PC-9 (cell line): ENCODE measurements around the gene ASB17. TPM values are rescaled to one million over a fixed set of nuclear protein-coding genes. Genes with fewer than 3 reads are reported as not detected.

Source experiments
- BruUV-seq: library from RNA; stranded (reverse); fragments of 400-500 nt; replicated peaks from 2 replicates; lab custom pipeline; 2021; lab: Mats Ljungman, UMichigan
- CTCF ChIA-PET: fragments of 300-600 bp; sonication (Branson Sonifier 250); formaldehyde crosslinking; loops from one replicate; lab custom pipeline; 2022; ENCODE audit warnings: antibody characterized with exemption; lab: Charles Lee
- POLR2A ChIA-PET: fragments of 300-600 bp; sonication (Branson Sonifier 250); formaldehyde crosslinking; loops from one replicate; lab custom pipeline; 2022; ENCODE audit warnings: antibody characterized with exemption; ENCODE audit not compliant: unreplicated experiment; lab: Charles Lee
- DNase-seq, 2 experiments: peaks; one replicate each; pipeline versions ENCODE4 v3.0.0 to v3.0.0-alpha.2; 2015 to 2022; ENCODE audit warnings: mixed read lengths in 1 of 2
- H2AFZ ChIP-seq: fragments of 200-600 bp; sonication (generic); 2 replicates; pipeline ENCODE4 v1.8.1; 2017; ENCODE audit warnings: antibody characterized with exemption
- H3F3A ChIP-seq: fragments of 200-600 bp; sonication (generic); 2 replicates; pipeline ENCODE4 v1.8.1; 2017; ENCODE audit warnings: antibody characterized with exemption, mild to moderate bottlenecking, low read depth; ENCODE audit not compliant: insufficient read depth
- H3K27ac ChIP-seq: fragments of 200-600 bp; sonication (generic); 2 replicates; pipeline ENCODE4 v1.6.1; 2016; ENCODE audit warnings: mixed run types
- H3K27me3 ChIP-seq: fragments of 200-600 bp; sonication (generic); 2 replicates; pipeline ENCODE4 v1.6.1; 2016; ENCODE audit warnings: low read depth, mixed run types; ENCODE audit not compliant: insufficient read depth
- H3K36me3 ChIP-seq: fragments of 200-600 bp; sonication (generic); 2 replicates; pipeline ENCODE4 v1.6.1; 2016; ENCODE audit warnings: low read depth, mixed run types
- H3K4me1 ChIP-seq: fragments of 200-600 bp; sonication (generic); replicated peaks from 2 replicates; pipeline ENCODE4 v1.6.1; 2016; ENCODE audit warnings: mixed run types; ENCODE audit not compliant: insufficient read depth
- H3K4me2 ChIP-seq: fragments of 200-600 bp; sonication (generic); 2 replicates; pipeline ENCODE4 v1.6.1; 2017; ENCODE audit warnings: mixed run types
- H3K4me3 ChIP-seq: fragments of 200-600 bp; sonication (generic); 2 replicates; pipeline ENCODE4 v1.6.1; 2016; ENCODE audit warnings: mixed run types
- H3K79me2 ChIP-seq: fragments of 200-600 bp; sonication (generic); 2 replicates; pipeline ENCODE4 v1.6.1; 2017; ENCODE audit warnings: low read depth, mixed run types
- H3K9me2 ChIP-seq: fragments of 200-600 bp; sonication (generic); 2 replicates; pipeline ENCODE4 v1.8.1; 2017; ENCODE audit warnings: mild to moderate bottlenecking; ENCODE audit not compliant: insufficient read depth
- H3K9me3 ChIP-seq: fragments of 200-600 bp; sonication (generic); 2 replicates; pipeline ENCODE4 v1.8.1; 2016; ENCODE audit warnings: low read depth; ENCODE audit not compliant: insufficient read depth
- H4K20me1 ChIP-seq: fragments of 200-600 bp; sonication (generic); 2 replicates; pipeline ENCODE4 v1.8.1; 2017; ENCODE audit not compliant: insufficient read depth
- CTCF ChIP-seq: fragments of 200-600 bp; sonication (generic); conservative IDR thresholded peaks from 2 replicates; pipeline ENCODE4 v1.6.1; 2017; ENCODE audit warnings: mixed run types, antibody characterized with exemption, mild to moderate bottlenecking, moderate library complexity
- EZH2 ChIP-seq: fragments of 200-600 bp; sonication (generic); IDR thresholded peaks from 2 replicates; pipeline ENCODE4 v1.8.0; 2017; ENCODE audit warnings: antibody characterized with exemption, low read depth
- intact Hi-C: fragments of 100-400 bp; cut with micrococcal nuclease; formaldehyde crosslinking; loops from one replicate; pipeline ENCODE4 v1.10.0; 2022; ENCODE audit not compliant: unreplicated experiment
- total RNA-seq: library from RNA; stranded (reverse); gene quantifications from 2 replicates; pipeline ENCODE4 v1.2.3, GENCODE V29; 2021

Gene ASB17
- total RNA-seq, 1 experiment from 2014 or later = not detected

GRCh38 chr1:75954586-75954985 is 22.4 kb upstream of the ASB17 start:
- Histone ChIP-seq H3K27ac (peak overlapping the region; percentile 56), H3K4me2 (0 out of 2 replicates have a peak overlapping the region, but pooled peaks have one; percentile 3), H3K79me2 (no peaks in the 10 kb centered on the region), H3F3A (no peaks in the 10 kb centered on the region), H4K20me1 (no peaks in the 10 kb centered on the region), H3K9me2 (no peaks in the 10 kb centered on the region), H3K27me3 (no peaks in the 10 kb centered on the region), H3K36me3 (no peaks in the 10 kb centered on the region), H3K4me3 (no peak overlapping the region), H2AFZ (no peak overlapping the region), H3K4me1 (peaks cover 12% of the 10 kb centered on the region), H3K9me3 (peaks cover 3% of the 10 kb centered on the region; the same call in 1 of the 2 replicates)
- DNase-seq = peak in 1 of 2 experiments; percentile 76
- ChIA-PET POLR2A (no interaction called here), CTCF (no interaction called here)
- no TSS peak for BruUV-seq
- TF ChIP-seq CTCF = no peak
- TF ChIP-seq EZH2 = no peak
- intact Hi-C loops = no loop called here

- POLR2A ChIA-PET = no interaction called here
- intact Hi-C loops = no loop called here
Observed at GRCh38 chr1:75953461-75953860, 21.3 kb upstream of the ASB17 start.

GRCh38 chr1:75952016-75952415 is 19.8 kb upstream of the ASB17 start:
- TF ChIP-seq CTCF (no peak), EZH2 (no peak)

More at GRCh38 chr1:75953461-75953860, 21.3 kb upstream of the ASB17 start:
- no peaks in the 10 kb centered on the region for H3F3A ChIP-seq
- BruUV-seq = no TSS peak
- peaks cover 3% of the 10 kb centered on the region; the same call in 1 of the 2 replicates for H3K9me3 ChIP-seq
- TF ChIP-seq EZH2 (no peak), CTCF (no peak)
- H3K9me2 ChIP-seq = no peaks in the 10 kb centered on the region
- no peak overlapping the region for H3K4me2 ChIP-seq
- no peaks in the 10 kb centered on the region for H3K36me3 ChIP-seq
- no peaks in the 10 kb centered on the region for H3K27me3 ChIP-seq
- no peak overlapping the region for H3K4me3 ChIP-seq
- no peak for DNase-seq
- peaks cover 12% of the 10 kb centered on the region for H3K4me1 ChIP-seq
- no peak overlapping the region for H3K27ac ChIP-seq
- no peak overlapping the region for H2AFZ ChIP-seq
- no peaks in the 10 kb centered on the region for H4K20me1 ChIP-seq
- CTCF ChIA-PET = no interaction called here
- H3K79me2 ChIP-seq = no peaks in the 10 kb centered on the region

More at GRCh38 chr1:75952016-75952415, 19.8 kb upstream of the ASB17 start:
- H2AFZ ChIP-seq = no peak overlapping the region
- intact Hi-C loops = no loop called here
- H3K36me3 ChIP-seq = no peaks in the 10 kb centered on the region
- no peaks in the 10 kb centered on the region for H3F3A ChIP-seq
- H3K9me3 ChIP-seq = 0 out of 2 replicates have a peak, but pooled peaks cover 3% of the 10 kb centered on the region
- ChIA-PET CTCF (no interaction called here), POLR2A (no interaction called here)
- H3K4me3 ChIP-seq = no peak overlapping the region
- no peaks in the 10 kb centered on the region for H3K79me2 ChIP-seq
- DNase-seq = no peak
- no peak overlapping the region for H3K4me2 ChIP-seq
- no peaks in the 10 kb centered on the region for H4K20me1 ChIP-seq
- peaks cover 12% of the 10 kb centered on the region for H3K4me1 ChIP-seq
- BruUV-seq = no TSS peak
- no peaks in the 10 kb centered on the region for H3K9me2 ChIP-seq
- H3K27me3 ChIP-seq = no peaks in the 10 kb centered on the region
- no peak overlapping the region for H3K27ac ChIP-seq
